HEK293 (cell line): ENCODE data around the gene OR52E2.

Experiments
- CTCF ChIA-PET: fragments of 350-600 bp; formaldehyde crosslinking; extraction: SDS; loops from one replicate; lab custom pipeline; 2021; ENCODE audit warnings: antibody characterized with exemption; lab: Yijun Ruan, JAX
- POLR2A ChIA-PET: fragments of 300-600 bp; formaldehyde crosslinking; extraction: SDS; loops from one replicate; lab custom pipeline; 2020; ENCODE audit warnings: antibody characterized with exemption, inconsistent platforms; lab: Yijun Ruan, JAX
- H3K27ac ChIP-seq: fragments of 200-500 bp; sonication (Bioruptor generic); 2 replicates; pipeline ENCODE4 v1.5.1; 2014; ENCODE audit warnings: low read depth, low read length, control low read depth, inconsistent platforms; ENCODE audit errors: extremely low read depth
- H3K36me3 ChIP-seq, 2 experiments: fragments of 200-500 bp in 1 of 2; sonication (Bioruptor generic) in 1 of 2; 1 replicate in 1 of 2; 2 replicates in 1 of 2; pipeline ENCODE4 v1.5.1; 2014 to 2017; ENCODE audit warnings: inconsistent platforms in 2 of 2, low read length in 2 of 2; ENCODE audit not compliant: control insufficient read depth in 2 of 2, insufficient read depth in 1 of 2
- H3K4me1 ChIP-seq: fragments of 200-500 bp; sonication (Bioruptor generic); 2 replicates; pipeline ENCODE4 v1.5.1; 2014; ENCODE audit warnings: mild to moderate bottlenecking, low read length, inconsistent platforms; ENCODE audit not compliant: control insufficient read depth, insufficient read depth
- H3K4me3 ChIP-seq: 2 replicates; pipeline ENCODE4 v1.5.1; 2011; ENCODE audit warnings: low read depth, mild to moderate bottlenecking, control low read depth, low read length, moderate library complexity
- H3K9me3 ChIP-seq: fragments of 200-500 bp; sonication (Bioruptor generic); 2 replicates; pipeline ENCODE4 v1.5.1; 2014; ENCODE audit warnings: low read depth, low read length, inconsistent platforms; ENCODE audit not compliant: control insufficient read depth, insufficient read depth
- SALL2 ChIP-seq: fragments of 450-650 bp; formaldehyde crosslinking; IDR thresholded peaks from 2 replicates; pipeline ENCODE4 v1.5.0; 2017; ENCODE audit warnings: missing biosample characterization, mild to moderate bottlenecking, missing genetic modification characterization, borderline replicate concordance
- SP7 ChIP-seq: fragments of 450-650 bp; formaldehyde crosslinking; IDR thresholded peaks from 2 replicates; pipeline ENCODE4 v1.5.1; 2016; ENCODE audit warnings: missing biosample characterization, missing genetic modification characterization
- YY1 ChIP-seq: fragments of 450-650 bp; formaldehyde crosslinking; IDR thresholded peaks from 2 replicates; pipeline ENCODE4 v1.5.1; 2018; ENCODE audit warnings: missing biosample characterization, missing genetic modification characterization
- ZBTB17 ChIP-seq: fragments of 450-650 bp; formaldehyde crosslinking; IDR thresholded peaks from 2 replicates; pipeline ENCODE4 v1.5.1; 2016; ENCODE audit warnings: missing biosample characterization, missing genetic modification characterization
- ZBTB8A ChIP-seq: fragments of 450-650 bp; formaldehyde crosslinking; IDR thresholded peaks from 2 replicates; pipeline ENCODE4 v1.5.1; 2016; ENCODE audit warnings: missing biosample characterization, missing genetic modification characterization
- ZNF132 ChIP-seq: fragments of 450-650 bp; formaldehyde crosslinking; IDR thresholded peaks from 2 replicates; pipeline ENCODE4 v1.5.1; 2017; ENCODE audit warnings: missing biosample characterization, missing genetic modification characterization, borderline replicate concordance
- ZNF148 ChIP-seq: fragments of 450-650 bp; formaldehyde crosslinking; IDR thresholded peaks from 2 replicates; pipeline ENCODE4 v1.5.0; 2017; ENCODE audit warnings: missing biosample characterization, missing genetic modification characterization, borderline replicate concordance
- ZNF157 ChIP-seq: fragments of 450-650 bp; formaldehyde crosslinking; IDR thresholded peaks from 2 replicates; pipeline ENCODE4 v1.5.1; 2016; ENCODE audit warnings: missing biosample characterization, missing genetic modification characterization
- ZNF223 ChIP-seq: fragments of 450-650 bp; formaldehyde crosslinking; IDR thresholded peaks from 2 replicates; pipeline ENCODE4 v1.5.1; 2016; ENCODE audit warnings: missing biosample characterization, missing genetic modification characterization
- ZNF280C ChIP-seq: fragments of 450-650 bp; formaldehyde crosslinking; IDR thresholded peaks from 2 replicates; pipeline ENCODE4 v1.5.1; 2016; ENCODE audit warnings: missing biosample characterization, missing genetic modification characterization
- ZNF513 ChIP-seq: fragments of 450-650 bp; IDR thresholded peaks from 2 replicates; pipeline ENCODE4 v1.5.1; 2018; ENCODE audit warnings: missing biosample characterization, missing genetic modification characterization
- ZNF544 ChIP-seq: fragments of 450-650 bp; formaldehyde crosslinking; IDR thresholded peaks from 2 replicates; pipeline ENCODE4 v1.5.0; 2017; ENCODE audit warnings: missing biosample characterization, missing genetic modification characterization
- ZNF580 ChIP-seq: fragments of 450-650 bp; formaldehyde crosslinking; IDR thresholded peaks from 2 replicates; pipeline ENCODE4 v1.5.1; 2016; ENCODE audit warnings: missing biosample characterization, missing genetic modification characterization
- ZNF596 ChIP-seq: fragments of 450-650 bp; IDR thresholded peaks from 2 replicates; pipeline ENCODE4 v1.5.0; 2018; ENCODE audit warnings: missing biosample characterization, mild to moderate bottlenecking, missing genetic modification characterization, moderate library complexity
- ZNF701 ChIP-seq: fragments of 450-650 bp; formaldehyde crosslinking; IDR thresholded peaks from 2 replicates; pipeline ENCODE4 v1.5.1; 2016; ENCODE audit warnings: missing biosample characterization, missing genetic modification characterization
- ZNF791 ChIP-seq: fragments of 450-650 bp; formaldehyde crosslinking; IDR thresholded peaks from 2 replicates; pipeline ENCODE4 v1.5.1; 2016; ENCODE audit warnings: missing biosample characterization, missing genetic modification characterization
- ZNF830 ChIP-seq: fragments of 450-650 bp; IDR thresholded peaks from 2 replicates; pipeline ENCODE4 v1.5.0; 2018; ENCODE audit warnings: missing biosample characterization, missing genetic modification characterization, low read depth, mild to moderate bottlenecking, moderate library complexity
- ZXDB ChIP-seq: fragments of 450-650 bp; formaldehyde crosslinking; IDR thresholded peaks from 2 replicates; pipeline ENCODE4 v1.5.1; 2016; ENCODE audit warnings: missing biosample characterization, missing genetic modification characterization
- TF ChIP-seq, protein P1 (sequence below): fragments of 450-650 bp; formaldehyde crosslinking; IDR thresholded peaks from 2 replicates; pipeline ENCODE4 v1.5.1; 2016; ENCODE audit warnings: missing biosample characterization, missing genetic modification characterization
- TF ChIP-seq, protein P2 (sequence below): fragments of 450-650 bp; formaldehyde crosslinking; IDR thresholded peaks from 2 replicates; pipeline ENCODE4 v1.5.1; 2017; ENCODE audit warnings: missing biosample characterization, missing genetic modification characterization

Gene OR52E2

DNA sequence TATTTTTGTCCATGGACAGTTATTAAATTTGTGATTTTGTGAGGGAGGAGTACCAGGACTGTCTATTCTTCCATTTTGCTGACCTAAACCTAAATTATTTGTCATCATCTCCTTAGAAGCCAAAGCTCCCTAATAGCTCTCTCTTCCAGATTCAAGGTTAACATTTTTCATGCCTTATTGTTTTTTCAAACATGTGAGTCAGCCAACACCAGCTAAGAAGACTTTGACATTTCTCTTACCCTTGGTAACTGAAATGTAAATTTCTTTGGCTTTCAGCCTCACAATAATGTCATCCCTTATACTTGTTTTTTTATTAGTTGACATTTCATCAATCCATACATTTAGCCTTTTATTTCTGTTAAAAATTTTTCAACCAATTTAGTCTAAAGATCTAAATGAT is 29.1 kb upstream of the OR52E2 start:
- CTCF ChIA-PET, result no interaction called here
- TF ChIP-seq ZNF830 (tag by site-specific recombination) (no peak), ZNF223 (tag by site-specific recombination) (no peak), SP7 (tag by site-specific recombination) (no peak), ZNF791 (tag by site-specific recombination) (no peak), ZXDB (tag by site-specific recombination) (no peak), ZNF596 (tag by site-specific recombination) (no peak), ZNF148 (tag by site-specific recombination) (no peak), SALL2 (tag by site-specific recombination) (no peak), ZBTB17 (no peak), ZNF132 (tag by site-specific recombination) (no peak), ZNF157 (tag by site-specific recombination) (no peak), ZNF701 (no peak), ZNF580 (tag by site-specific recombination) (no peak), YY1 (no peak), ZNF280C (tag by site-specific recombination) (no peak), ZNF544 (tag by site-specific recombination) (no peak), ZBTB8A (tag by site-specific recombination) (no peak), ZNF513 (no peak)
- TF ChIP-seq, protein P1, sequence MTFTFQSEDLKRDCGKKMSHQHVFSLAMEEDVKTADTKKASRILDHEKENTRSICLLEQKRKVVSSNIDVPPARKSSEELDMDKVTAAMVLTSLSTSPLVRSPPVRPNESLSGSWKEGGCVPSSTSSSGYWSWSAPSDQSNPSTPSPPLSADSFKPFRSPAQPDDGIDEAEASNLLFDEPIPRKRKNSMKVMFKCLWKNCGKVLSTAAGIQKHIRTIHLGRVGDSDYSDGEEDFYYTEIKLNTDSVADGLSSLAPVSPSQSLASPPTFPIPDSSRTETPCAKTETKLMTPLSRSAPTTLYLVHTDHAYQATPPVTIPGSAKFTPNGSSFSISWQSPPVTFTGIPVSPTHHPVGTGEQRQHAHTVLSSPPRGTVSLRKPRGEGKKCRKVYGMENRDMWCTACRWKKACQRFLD (tag by site-specific recombination), result no peak
- TF ChIP-seq, protein P2, sequence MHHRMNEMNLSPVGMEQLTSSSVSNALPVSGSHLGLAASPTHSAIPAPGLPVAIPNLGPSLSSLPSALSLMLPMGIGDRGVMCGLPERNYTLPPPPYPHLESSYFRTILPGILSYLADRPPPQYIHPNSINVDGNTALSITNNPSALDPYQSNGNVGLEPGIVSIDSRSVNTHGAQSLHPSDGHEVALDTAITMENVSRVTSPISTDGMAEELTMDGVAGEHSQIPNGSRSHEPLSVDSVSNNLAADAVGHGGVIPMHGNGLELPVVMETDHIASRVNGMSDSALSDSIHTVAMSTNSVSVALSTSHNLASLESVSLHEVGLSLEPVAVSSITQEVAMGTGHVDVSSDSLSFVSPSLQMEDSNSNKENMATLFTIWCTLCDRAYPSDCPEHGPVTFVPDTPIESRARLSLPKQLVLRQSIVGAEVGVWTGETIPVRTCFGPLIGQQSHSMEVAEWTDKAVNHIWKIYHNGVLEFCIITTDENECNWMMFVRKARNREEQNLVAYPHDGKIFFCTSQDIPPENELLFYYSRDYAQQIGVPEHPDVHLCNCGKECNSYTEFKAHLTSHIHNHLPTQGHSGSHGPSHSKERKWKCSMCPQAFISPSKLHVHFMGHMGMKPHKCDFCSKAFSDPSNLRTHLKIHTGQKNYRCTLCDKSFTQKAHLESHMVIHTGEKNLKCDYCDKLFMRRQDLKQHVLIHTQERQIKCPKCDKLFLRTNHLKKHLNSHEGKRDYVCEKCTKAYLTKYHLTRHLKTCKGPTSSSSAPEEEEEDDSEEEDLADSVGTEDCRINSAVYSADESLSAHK (tag by site-specific recombination), result no peak

More for the DNA sequence above, 29.1 kb upstream of the OR52E2 start:
- Histone ChIP-seq H3K4me3 (no peak overlapping the region), H3K27ac (no peak overlapping the region), H3K9me3 (no peaks in the 10 kb centered on the region), H3K36me3 (no peaks in the 10 kb centered on the region), H3K4me1 (no peaks in the 10 kb centered on the region)
- POLR2A ChIA-PET, result no interaction called here
